Bronchial epithelial cell (primary cell): ENCODE data around the gene BAD. TPM values are rescaled to one million over a fixed set of nuclear protein-coding genes. Genes with fewer than 3 reads are reported as not detected.

Source experiments
- DNase-seq: peaks from one replicate; pipeline ENCODE4 v3.0.0-alpha.2; 2010; ENCODE audit warnings: low read depth
- FAIRE-seq: peaks from 2 replicates; lab custom pipeline; 2011; peaks lifted over from hg19 to GRCh38; lab: Jason Lieb, UNC
- H3K27me3 ChIP-seq: 2 replicates; pipeline ENCODE4 v1.5.1; 2011; ENCODE audit warnings: low read length; ENCODE audit not compliant: control insufficient read depth, insufficient read depth
- H3K36me3 ChIP-seq: 2 replicates; pipeline ENCODE4 v1.5.1; 2011; ENCODE audit warnings: low read length; ENCODE audit not compliant: control insufficient read depth, insufficient read depth
- H3K4me3 ChIP-seq: 2 replicates; pipeline ENCODE4 v1.5.1; 2011; ENCODE audit warnings: mild to moderate bottlenecking, low read depth, low read length, control low read depth
- CTCF ChIP-seq: IDR thresholded peaks from 2 replicates; pipeline ENCODE4 v1.5.1; 2011; ENCODE audit warnings: mild to moderate bottlenecking, moderate library complexity, low read length, control low read depth, inconsistent platforms; ENCODE audit not compliant: insufficient read depth, severe bottlenecking
- total RNA-seq: library from RNA; depleted of rRNA; stranded (reverse); fragments of >200 nt; gene quantifications from 2 replicates; pipeline ENCODE4 v1.2.1, GENCODE V29; 2014

Gene BAD
- total RNA-seq, 1 donor from 2014 or later, result 63.4 TPM

GRCh38 chr11:64292460-64293254, 8.2 kb upstream of the BAD start:
- DNase-seq (no peak), FAIRE-seq (no peak)
- Histone ChIP-seq H3K4me3 (peak overlapping the region; percentile 18), H3K36me3 (no peaks in the 10 kb centered on the region), H3K27me3 (peaks cover 26% of the 10 kb centered on the region)
- TF ChIP-seq CTCF, result no peak

GRCh38 chr11:64291752-64292459, 7.4 kb upstream of the BAD start:
- Histone ChIP-seq H3K27me3 (peaks cover 20% of the 10 kb centered on the region), H3K4me3 (peak overlapping the region; percentile 18), H3K36me3 (no peaks in the 10 kb centered on the region)
- no peak for DNase-seq
- TF ChIP-seq CTCF, result no peak
- no peak for FAIRE-seq

GRCh38 chr11:64291262-64291751, 6.8 kb upstream of the BAD start, which contains the start of gene KCNK4:
Gene KCNK4 (plus strand): TSS chr11:64291302. CDS start chr11:64293019, 1,717 bp downstream.
- DNase-seq, result no peak
- TF ChIP-seq CTCF, result no peak
- H3K36me3 ChIP-seq, result no peaks in the 10 kb centered on the region
- H3K4me3 ChIP-seq, result peak within 1 kb of the TSS; percentile 18
- H3K27me3 ChIP-seq, result peaks cover 16% of the 10 kb centered on the region
- FAIRE-seq, result no peak

GRCh38 chr11:64290352-64291261, 6.1 kb upstream of the BAD start:
- H3K4me3 ChIP-seq, result no peak overlapping the region
- no peak for TF ChIP-seq CTCF
- no peak for FAIRE-seq
- H3K27me3 ChIP-seq, result peaks cover 16% of the 10 kb centered on the region
- no peak for DNase-seq
- no peaks in the 10 kb centered on the region for H3K36me3 ChIP-seq

- no peak for DNase-seq
Measured at GRCh38 chr11:64289002-64289564, 4.6 kb upstream of the BAD start.

More at GRCh38 chr11:64289002-64289564, 4.6 kb upstream of the BAD start:
- no peak for FAIRE-seq
- no peak for TF ChIP-seq CTCF
- Histone ChIP-seq H3K4me3 (no peak overlapping the region), H3K36me3 (no peaks in the 10 kb centered on the region), H3K27me3 (peaks cover 13% of the 10 kb centered on the region)
